GM18858 (cell line): Measurements from ENCODE around the gene TAF1C.

Source experiments
- ATAC-seq: cut with Tn5 transposase; IDR thresholded peaks from one replicate; pipeline ENCODE4 v1.9.1; 2021; ENCODE audit not compliant: unreplicated experiment

Gene TAF1C

DNA sequence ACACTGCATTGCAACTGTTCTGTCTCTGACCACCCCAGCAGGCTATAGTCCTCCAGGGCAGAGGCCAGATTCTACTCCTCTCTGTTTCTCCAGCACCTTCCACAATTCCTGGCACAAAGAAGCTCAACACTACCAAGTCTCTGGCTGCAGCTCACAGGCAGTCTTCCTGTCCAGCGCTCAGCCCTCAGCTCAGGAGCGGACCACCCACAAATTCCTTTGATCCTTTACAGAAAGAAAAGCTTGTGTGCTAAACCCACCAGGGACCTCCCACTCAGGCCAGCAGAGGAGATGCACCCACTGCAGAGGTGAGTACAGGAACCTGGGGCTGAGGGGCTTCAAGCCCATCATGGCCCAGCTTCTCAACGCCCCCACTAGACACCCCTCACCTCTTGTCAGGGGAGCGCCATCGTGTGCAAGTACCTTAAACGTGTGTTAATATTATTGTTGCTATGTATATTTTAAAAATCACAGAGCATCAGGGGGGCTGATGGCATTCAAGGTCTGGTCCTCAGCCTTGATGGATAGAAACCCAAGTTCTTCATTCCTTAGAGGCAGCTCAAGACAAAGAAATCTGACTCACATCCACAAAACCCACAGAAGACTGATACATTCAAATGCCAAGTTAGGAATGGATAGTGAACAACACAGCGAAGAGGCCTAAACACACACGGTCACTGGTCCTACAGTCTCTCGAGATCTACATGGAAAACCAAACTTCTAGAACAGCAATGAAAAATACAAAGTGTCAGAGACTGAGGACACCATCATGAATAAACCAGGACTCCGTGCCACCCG is 50.3 kb downstream of the TAF1C start:
- no peak for ATAC-seq

DNA sequence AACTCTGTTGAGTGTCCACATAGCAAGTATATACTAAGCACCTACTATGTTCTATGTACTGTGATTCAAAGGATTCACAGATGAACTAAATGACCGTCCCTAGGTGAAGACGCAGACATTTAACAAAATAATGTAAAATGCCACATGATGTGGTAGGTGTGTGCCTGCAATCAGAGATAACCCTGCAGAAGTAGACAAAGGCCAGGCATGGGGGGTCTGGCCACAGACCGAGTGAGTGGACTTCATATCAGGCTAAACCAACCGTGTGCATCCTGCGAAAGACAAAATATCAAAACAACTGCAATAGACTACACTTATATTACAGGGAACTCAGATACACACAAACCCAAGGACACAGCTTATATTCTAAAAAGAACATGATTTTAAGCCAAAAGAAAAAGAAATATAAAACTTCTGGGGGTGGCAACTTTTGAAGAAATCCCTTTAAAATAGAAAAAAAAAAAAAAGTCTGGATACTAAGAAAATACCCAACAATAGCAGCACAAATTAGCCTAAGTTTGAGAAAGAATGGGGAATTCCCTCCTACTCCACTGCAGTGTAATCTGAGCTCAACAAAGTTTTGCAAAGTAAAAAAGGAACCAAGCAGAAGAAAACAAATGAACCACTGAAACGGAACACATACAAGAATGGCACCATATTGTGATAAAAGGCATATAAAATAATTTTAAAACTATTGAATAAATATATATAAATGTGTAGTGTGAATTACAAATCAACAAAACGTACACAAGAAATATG is 54.2 kb downstream of the TAF1C start:
- no peak for ATAC-seq

DNA sequence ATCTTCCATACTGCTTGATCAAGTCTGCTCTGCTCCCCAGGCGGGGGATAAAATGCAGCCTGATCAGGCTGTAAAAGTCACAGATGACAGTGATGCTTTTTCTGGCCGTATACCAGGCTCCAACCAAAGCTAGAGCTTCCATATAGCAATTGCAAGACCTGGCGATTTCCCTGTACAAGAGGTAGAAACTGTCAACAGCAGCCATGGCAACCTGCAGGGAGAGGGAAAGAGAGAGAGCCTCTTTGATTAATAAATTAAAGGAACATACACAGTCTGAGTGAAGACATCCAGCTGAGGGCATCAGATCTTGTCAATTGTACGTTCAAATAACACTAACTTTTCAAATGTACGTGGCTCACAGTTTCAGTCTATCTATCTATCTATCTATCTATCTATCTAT is 55.7 kb downstream of the TAF1C start:
- no peak for ATAC-seq
